HG03159 (cell line): ENCODE results near the gene ATP11C.

Experiments
- ATAC-seq: cut with Tn5 transposase; IDR thresholded peaks from one replicate; pipeline ENCODE4 v1.9.1; 2021; ENCODE audit warnings: mild to moderate bottlenecking, moderate library complexity; ENCODE audit not compliant: unreplicated experiment

The ATP11C gene

DNA sequence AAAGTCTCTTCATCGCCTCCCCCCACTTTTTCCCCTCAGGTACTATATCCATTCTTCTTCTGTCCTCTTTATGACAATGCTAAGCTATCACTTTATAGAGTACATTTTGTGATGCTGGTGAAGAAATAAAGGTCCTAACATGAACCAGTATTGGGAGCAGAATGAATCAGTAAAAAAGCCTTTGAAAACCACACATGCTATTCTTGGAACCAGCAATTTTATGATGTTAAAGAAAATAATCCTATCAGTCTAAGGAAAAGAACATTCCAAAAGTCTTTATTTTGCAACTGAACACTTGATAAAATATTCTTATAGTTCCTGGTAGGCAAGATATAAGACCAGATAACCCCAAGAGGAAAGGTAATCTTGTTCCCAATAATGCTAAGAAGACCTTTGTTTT lies 117.1 kb downstream of the ATP11C start:
- no peak for ATAC-seq

DNA sequence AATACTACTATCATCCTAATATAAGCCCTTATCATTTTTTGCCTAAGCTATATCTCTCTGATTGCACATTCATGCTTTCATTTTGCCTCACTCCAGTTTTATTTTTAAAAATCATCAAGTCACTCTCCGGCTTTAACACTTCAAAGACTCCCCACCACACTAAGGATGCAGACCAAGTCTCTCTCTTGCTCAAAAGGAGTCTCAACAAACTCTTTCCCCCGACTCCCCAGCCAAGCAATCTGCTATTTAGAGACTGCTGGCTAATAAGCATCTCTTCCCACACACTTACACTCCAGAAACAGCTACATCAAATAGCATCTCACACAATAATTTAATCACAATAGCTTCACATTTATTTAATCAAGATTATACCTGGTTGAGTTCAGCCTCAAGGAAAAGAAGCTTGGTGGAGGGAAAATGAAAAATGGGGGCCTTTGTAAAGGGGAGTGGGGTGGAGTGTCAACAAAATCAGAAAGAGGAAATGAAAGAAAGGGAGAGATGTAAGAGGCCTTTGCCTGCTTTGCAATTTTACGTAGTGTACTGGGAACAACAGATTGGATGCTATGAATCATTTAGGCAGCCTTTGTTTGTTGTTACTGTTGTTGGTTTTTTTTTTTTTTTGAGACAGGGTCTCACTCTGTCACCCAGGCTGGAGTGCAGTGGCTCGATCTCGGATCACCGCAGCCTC lies 120.8 kb downstream of the ATP11C start:
- ATAC-seq, result peak; percentile 63

DNA sequence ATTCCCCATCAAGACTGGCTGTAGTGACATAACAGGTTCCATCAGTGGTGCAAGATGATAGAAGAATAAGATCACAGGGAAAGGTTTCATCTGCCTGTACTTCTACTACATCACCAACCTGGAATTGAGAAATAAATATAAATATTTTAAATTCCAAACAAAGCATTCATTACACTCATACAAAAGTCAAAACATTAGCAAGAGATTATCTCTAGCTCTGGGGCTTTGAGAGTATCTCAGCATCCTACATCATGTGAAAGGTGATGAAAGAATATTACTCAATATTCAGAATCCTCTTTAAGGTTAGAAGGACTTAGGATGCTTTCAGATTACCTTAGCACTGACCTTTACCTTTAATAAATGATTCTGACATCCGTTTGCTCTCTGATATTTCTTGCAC lies 128.4 kb downstream of the ATP11C start:
- ATAC-seq, result no peak

DNA sequence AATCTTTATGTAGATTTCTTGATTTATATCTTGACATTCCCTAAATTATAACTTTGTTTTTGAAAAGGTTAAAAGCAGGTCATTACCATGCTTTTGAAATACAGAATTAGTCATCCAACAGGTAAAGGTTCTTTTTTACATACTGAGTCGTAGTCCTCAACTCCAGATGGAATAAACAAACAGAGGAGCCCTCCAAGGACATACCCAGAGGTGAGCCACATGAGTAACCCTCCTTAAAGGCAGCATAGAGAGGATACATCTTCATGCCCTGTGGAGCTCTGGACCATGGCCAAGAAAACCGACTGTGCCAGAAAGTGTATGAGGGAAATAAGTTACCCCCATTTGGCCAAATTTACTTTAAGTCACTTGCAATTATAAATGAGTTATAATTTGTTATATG lies 129.6 kb downstream of the ATP11C start:
- ATAC-seq, result no peak

DNA sequence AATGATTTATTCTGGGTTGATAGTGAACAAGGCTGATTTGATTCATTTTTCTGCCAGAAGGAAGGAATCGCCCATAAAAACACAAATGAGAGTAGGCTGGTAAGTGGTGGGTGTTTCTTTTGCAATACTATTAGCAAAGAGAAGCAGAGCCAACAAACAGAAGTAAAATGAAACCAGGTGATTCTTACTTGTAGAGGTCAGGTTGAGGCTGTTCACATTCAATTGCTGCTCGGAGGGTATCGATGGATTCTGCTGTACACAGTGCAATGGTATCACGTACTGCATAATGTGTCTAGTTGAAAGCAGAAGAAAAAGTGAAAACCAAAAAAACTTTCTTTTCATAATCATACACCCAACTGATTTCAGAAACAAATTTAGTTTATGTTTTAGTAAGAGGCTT lies 130.8 kb downstream of the ATP11C start:
- no peak for ATAC-seq

DNA sequence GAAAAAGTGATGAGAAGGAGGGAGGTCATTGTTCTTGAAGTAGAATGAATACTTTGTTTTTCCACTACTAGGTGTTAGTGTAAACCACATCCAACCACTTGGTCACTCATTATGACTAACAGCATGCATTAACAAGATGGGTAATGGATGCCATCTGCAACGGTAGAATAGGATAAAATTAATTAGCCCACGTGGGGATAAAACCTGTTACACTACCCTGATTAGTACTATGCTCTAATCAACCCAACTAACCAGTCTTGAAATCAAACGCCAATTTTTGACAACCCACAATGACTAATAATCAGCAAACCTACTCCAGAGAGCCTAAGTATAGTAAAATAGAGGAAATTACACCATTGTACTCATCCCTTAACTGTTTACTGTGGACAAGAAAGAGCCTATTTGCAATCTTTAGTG lies 131.4 kb downstream of the ATP11C start:
- ATAC-seq, result no peak

DNA sequence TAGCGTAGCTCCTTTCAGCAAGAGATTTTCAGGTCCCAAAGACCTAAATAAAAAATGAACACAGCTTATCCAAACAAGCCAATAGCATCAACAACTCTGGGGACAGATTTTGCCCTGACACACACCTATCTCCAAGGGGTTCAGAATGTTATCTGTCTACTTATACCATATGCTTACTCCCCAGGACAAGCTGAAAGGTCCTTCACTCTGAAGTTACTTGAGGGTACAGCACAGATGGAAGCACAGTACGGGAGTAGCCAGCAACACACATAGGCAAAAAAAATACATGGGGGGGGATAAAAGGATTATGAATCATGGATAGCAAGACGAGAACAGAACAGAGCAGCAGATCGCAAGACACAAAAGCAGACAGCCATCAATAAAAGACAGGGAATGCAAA lies 134.2 kb downstream of the ATP11C start:
- no peak for ATAC-seq

DNA sequence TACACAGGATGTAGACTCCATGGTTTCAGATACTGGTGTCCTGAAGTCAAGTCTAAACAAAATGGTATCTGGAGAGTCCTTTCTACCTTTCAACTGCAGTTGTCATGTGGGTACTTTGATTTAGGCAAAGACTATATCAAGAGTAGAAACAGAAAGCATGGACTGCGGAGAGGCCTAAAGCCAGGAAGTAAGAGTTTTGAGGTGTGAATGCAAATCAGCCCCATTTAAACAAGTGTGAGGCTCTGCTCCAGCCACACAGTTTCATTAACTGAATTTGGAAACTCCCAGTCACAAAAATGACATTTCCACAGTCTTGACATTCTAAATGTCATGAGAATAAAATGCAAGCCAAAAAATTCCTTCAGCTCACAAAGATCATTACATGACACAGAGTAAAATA lies 137.7 kb downstream of the ATP11C start:
- peak; percentile 98 for ATAC-seq

DNA sequence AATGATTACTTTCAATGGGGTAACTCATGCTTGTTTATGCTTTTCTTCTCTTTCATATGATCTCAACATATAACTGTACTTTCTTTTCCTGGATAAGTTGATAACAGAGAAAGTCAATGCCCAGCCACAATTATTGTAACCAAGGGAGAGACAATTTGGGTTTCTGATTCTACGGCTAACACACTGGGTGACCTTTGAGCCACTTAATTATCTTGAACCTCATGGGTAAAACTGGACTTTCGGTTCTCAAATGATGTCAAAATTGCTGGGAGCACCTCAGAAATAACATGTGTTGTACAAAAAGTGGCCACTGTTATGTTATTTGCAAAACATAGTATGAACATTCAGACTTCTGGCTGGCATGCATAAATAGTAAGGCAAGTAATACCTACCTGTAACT lies 145.3 kb downstream of the ATP11C start:
- no peak for ATAC-seq

DNA sequence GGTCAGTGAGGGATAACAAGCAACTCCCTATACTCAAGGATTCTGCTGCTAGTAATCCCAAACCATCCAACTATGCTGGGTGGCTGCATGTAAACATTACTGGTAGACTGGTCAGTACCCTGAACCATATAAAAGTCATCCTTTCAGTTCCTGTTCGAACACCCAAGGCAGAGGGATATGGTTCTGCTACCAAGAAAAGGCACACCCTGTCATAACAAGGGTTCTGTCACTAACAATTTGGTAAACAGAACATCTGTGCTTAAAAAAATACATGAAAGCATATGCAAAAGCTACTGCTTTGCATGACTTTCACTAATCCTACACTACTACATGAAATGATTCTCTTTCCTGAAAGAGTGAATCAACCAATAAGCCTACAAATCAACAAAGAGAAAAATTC lies 148.0 kb downstream of the ATP11C start:
- ATAC-seq, result peak; percentile 93

DNA sequence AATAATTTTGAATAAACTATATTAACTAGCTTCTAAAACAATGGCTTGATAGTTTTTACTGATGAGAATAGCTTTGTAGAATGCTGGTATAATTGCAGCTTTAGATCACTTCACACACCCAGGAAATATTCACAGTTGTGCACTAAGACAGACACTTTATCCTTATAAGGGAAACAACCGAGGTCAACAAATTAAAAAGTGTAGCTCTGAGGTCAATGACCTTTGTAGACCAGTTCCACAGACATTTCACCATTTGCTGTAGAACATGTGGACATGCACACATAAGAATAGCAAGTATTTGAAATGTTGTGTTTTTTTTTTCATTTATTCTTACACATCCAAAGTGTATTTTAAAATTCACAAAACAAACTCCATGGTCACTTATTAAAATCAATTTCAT lies 148.9 kb downstream of the ATP11C start:
- ATAC-seq, result no peak

DNA sequence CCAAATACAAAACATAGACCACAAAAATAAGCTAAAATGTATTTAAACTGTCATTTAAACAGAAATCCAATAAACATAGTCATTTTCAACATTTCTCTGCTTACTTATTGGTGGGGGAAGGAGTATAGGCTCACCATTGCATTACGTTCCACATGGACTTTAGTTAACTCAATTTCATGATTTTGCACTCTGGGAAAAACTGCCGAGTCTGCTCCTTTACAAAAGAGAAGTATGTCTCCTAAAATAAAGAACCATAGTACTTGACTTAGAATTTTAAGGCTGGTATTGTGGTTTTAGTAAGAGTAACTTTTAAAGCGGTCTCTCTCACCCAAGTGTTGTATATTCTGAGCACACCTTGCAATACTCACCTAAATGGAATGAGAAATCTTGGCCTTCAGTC lies 149.8 kb downstream of the ATP11C start:
- ATAC-seq, result no peak

DNA sequence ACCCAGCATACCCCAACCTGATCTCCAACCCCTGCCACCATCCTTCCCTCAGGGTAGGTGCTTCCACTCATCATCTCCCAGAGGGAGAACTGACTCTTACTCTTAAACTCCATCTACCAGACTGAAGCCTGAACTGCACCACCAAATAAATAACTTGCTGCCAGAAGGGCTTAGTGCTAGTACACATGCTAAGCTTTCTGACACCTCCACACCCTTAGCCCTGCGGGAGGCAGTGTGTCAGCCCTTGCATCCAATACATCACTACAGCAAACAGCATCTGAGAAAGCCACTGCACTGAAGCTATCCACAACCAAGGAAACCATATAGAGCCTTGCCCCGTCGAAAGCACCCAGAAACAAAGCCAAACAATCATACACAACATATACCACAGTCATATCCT lies 156.3 kb downstream of the ATP11C start:
- ATAC-seq, result no peak

DNA sequence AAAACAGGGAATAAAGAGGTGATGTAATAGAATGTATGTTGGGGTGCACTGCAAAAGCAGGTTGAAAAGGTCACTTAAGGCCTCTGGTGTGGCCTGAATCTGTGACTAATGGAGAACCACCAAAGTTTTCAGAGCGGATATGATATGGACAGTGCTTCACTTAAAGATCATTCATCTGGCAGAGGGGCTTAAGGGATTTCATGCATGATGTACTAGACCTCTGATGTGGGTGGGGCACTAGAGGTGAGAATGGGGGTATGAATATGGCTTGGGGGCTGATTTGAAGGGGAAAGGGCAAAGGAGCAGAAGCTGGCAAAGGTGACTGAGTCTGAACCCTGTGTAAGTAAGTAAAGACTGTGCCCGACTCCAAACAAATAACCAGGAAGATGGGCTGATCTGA lies 162.5 kb downstream of the ATP11C start:
- no peak for ATAC-seq

DNA sequence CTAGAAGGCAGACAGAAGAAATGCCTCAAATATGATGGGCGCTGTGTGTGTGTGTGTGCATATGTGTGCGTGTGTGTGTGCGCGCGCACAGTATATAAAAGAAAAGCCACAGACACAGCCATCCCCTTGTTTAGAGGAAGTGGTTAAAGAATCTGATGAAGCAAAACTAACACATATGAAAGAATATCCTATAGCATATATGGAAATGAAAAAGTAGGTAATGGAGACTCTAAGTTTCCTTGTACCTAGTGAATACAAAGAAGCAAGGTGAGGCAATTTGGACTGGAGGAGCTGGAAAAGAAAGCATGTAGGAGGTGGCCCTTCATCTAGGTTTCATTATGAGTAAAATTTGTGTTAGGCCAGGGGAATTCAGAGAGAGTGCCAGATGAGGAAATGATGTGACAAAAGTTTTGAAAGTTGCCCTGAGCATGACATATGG lies 166.3 kb downstream of the ATP11C start:
- ATAC-seq, result peak; percentile 74

DNA sequence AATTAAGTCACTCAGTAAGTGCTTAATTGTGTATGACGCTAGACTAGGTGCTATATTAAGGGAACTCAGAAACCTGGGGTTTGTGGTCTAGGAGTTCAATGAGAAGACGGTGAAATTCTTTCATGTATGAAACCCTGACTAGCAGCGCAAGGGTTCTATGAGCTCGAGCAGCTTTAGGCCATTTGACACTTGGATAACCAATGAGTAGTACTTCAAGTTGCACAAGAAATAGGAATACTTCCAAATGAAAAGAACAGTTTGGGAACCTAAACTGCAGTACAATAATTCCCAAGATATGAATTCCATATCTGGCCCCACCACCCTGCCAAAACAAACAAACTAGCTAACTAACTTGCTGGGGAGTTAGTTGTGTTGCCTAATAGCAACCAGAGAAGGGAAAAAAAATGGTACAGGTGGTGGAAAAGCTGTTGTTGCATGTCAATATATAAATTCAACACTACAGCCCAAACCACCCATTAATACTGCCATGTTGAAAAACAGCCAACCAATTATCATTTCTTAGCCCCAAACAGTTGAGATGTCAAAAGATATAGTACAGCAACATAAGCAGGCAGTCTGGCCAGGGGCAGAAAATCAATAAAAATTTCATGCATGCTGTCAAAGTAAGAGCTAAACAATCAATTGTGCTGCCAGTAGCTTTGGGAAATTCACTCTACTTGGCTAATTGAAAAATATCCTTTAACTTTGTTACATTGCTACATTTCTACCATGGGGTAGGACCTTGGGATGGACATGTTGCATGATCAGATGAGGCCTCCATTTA lies 170.3 kb downstream of the ATP11C start:
- peak; percentile 62 for ATAC-seq

DNA sequence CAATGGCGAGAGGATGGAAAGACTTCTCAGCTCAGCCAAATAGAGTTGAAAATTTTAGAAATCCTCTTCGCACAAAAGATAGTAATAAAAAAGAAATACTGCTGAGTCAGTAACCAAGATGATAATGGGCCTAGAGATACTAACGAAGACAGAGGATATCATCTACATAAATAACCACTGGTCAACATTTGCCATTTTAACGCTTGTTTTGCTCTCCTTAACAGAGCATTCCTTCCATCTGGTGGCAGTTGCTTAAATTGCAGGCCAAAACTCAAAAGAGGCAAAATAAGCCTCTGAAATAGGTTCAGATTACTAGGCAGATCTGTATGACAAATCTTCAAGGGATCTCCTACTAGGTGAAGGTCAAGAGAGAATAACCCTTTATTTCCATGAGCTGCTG lies 173.2 kb downstream of the ATP11C start:
- peak; percentile 54 for ATAC-seq

DNA sequence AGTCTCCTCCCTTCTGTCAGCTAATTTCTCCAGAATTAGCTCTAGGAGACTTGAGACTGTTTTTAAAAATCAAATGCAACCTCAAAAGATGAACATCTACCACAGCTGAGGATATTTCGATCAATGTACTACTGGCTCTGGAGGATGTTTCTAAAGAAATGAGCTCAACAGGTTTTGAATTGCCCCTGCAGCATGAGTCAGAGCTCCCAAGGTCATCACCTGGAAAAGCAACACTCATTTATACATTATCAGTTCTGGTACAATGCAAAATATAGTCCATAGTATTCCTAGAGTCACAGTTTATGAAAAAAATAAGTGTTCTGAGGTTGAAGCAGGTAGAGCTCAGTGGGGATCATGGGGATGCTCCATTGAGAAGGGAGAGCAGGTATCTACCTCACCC lies 174.0 kb downstream of the ATP11C start:
- ATAC-seq, result no peak

DNA sequence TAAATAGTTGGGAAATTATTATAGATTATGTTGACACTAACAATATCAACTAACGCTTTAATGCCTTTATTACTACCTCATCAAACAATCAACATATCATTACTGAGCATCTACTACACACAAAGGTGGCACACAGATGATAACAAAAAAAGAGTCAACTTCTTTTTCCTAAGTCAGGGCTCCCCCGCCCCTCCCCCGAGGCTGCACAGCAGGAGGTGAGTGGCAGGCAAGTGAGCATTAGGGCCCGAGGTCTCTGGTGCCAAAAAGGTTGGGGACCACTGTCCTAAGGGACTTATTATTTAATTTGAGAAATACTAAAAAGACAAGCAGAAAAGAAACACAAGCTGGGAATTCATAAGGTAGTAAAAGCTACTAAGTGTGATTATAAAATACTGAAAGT lies 174.6 kb downstream of the ATP11C start:
- no peak for ATAC-seq

DNA sequence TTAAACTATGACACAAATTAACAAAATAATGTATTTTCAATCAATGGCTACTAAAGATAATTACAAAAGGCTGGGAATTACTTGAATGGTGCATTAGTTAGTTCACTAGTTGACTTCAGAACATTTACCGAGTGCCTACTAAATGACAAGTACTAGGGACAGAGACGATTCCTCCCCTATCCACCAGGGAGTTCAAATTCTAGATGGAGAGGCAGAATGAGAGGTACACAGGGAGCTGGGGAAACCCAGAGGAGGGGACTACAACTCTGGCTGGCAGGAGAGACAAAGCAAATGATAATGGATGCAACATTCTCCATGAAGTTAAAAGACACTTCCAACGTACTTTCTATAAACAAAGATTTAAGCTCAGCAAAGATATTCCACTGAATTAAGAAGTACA lies 181.8 kb downstream of the ATP11C start:
- ATAC-seq, result no peak

DNA sequence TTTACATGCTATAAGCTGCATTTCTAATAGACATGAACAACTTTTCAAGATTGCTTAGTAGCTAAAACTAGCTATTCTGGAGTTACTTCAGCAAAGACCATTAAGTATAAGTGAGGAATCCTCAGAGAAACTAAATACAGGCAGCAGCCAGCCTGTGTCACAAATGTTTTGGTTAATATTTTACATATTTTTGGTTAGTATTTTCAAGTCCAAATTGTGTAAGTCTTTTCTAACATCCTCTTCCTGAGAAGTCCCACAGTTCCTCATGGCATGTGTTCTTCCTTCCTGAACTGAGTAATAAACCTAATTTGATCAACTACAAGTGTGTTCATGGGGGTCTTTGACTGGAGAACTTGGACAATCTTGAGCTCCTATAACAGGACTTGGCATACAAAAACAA lies 182.5 kb downstream of the ATP11C start:
- no peak for ATAC-seq

DNA sequence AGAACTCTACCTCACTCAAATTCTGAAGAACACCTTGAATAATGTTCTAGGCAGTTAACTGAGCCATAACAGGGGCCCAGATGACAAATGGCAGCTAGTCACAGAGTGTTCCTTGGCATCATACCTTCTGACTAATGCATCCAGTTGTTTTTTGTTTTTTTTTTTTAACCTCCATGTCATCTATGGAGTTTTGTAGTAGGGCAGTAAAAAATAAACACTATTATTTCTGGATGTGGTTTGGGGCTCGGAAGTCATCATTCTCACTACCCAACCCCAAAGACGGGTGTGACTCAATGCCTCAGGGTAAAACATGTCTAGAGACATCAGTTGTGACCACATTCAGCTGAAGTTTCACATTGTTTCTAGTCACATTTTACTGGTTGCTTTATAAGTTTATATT lies 193.7 kb downstream of the ATP11C start:
- ATAC-seq, result peak; percentile 92

DNA sequence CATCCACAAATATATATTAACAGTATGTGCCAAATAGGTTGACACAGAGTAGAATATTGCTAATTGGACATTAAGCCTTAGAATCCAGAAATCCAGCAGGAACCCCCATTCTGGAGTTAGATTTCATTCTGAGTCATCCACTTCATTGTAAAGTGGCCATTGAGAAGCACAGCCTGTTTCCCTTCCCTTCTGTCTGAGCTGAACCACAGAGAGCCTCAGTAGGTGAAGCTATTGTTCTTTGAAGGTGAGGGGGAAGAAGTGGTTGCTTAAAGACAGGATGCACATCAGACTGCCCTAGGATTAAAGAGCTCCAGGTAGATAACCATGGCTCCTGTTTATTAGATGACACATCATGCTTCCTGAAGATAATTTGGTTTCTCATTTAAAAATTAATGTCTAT lies 194.3 kb downstream of the ATP11C start:
- peak; percentile 58 for ATAC-seq
